ENCODE measurements around the gene AMT. TPM values are rescaled to one million over a fixed set of nuclear protein-coding genes. Genes with fewer than 3 reads are reported as not detected.
A peak's percentile ranks its signal among the peaks of the same experiment; 100 is the strongest.

AMT gene
- total RNA-seq, 2 experiments from 2014 or later, result 3.8 to 4.7 TPM

DNA sequence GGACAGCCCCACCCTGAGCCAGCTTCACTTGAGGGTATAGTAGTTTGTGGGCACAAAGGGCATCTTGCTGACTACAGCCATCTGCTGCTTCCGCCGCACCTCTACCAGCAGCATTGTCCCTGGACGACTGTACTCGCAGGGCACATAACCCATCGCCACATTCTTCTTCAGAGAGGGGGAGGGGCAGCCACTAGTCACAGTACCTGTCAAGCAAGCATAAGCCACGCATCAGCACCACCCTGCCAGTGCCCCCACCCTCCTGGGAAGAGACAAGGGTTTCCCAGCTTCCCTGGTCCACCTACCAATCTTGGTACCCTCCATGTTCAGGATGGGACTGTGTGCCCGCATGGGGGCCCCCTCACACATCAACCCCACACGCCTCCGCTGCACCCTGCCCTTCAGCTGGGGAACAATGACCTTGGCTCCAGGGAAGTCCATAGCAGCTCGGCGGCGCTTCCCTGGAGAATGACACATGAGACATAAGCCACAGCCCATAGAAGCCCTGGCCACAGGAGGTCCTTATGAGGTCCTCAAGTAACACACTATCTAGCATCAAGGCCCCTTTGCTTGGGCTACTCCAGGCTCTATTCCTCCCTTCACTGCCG is 4.7 kb downstream of the AMT start:
- Mint-ChIP-seq H3K27me3 (ENCODE audit: low read depth) (no peaks in the 10 kb centered on the region), H3K36me3 (ENCODE audit: low read depth) (peaks cover 65% of the 10 kb centered on the region), H3K9me3 (ENCODE audit: insufficient read depth) (no peaks in the 10 kb centered on the region), H3K4me1 (ENCODE audit: low read depth) (peaks cover 75% of the 10 kb centered on the region), H3K27ac (peak overlapping the region; percentile 96), H3K4me3 (no peak overlapping the region)
- ATAC-seq, result no peak
- DNase-seq, result no peak
- ChIA-PET CTCF (interaction anchor here (1.1 to 6.1 kb wide), 5 partner anchors 10 to 77 kb away, joined by 4 to 80 read pairs (median 20); partner anchors contain the start of genes NICN1 and USP4), POLR2A (interaction anchor here (1.2 to 7.1 kb wide), 4 partner anchors 10 to 82 kb away, joined by 3 to 107 read pairs (median 10); partner anchors contain the start of genes NICN1 and USP4)

DNA sequence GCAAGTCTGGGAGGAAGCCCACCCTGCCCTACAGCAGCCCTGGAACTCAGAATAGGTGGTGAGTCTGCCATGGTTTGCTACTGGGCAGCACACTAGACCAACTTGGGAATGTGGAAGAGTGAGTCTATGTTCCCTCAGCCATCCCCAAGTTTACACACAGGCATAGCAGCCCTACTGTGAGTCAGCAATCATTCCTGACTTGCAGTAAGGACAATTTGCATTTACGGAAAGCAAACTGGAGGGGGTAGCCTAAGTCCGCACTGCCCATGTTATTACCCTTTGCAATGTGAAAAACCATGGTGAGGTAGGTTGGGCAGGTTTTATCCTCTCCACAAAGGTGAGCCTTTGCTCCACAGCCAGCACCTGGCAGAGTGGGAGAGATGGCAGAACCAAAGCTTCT is 5.4 kb downstream of the AMT start:
- Mint-ChIP-seq H3K4me3 (peak overlapping the region; percentile 63), H3K4me1 (ENCODE audit: low read depth) (peaks cover 70% of the 10 kb centered on the region), H3K27me3 (ENCODE audit: low read depth) (peaks cover 1% of the 10 kb centered on the region), H3K27ac (peak overlapping the region; percentile 96), H3K36me3 (ENCODE audit: low read depth) (peaks cover 67% of the 10 kb centered on the region), H3K9me3 (ENCODE audit: insufficient read depth) (no peaks in the 10 kb centered on the region)
- ChIA-PET POLR2A (interaction anchor here (0.5 to 7.1 kb wide), 7 partner anchors 11 to 686 kb away, joined by 3 to 107 read pairs (median 3); partner anchors contain the start of genes NDUFAF3, NICN1 and USP4), CTCF (interaction anchor here (1.1 to 6.1 kb wide), 8 partner anchors 10 to 77 kb away, joined by 3 to 80 read pairs (median 10); partner anchors contain the start of genes DAG1, NICN1 and USP4)
- ATAC-seq, result no peak
- no peak for DNase-seq

DNA sequence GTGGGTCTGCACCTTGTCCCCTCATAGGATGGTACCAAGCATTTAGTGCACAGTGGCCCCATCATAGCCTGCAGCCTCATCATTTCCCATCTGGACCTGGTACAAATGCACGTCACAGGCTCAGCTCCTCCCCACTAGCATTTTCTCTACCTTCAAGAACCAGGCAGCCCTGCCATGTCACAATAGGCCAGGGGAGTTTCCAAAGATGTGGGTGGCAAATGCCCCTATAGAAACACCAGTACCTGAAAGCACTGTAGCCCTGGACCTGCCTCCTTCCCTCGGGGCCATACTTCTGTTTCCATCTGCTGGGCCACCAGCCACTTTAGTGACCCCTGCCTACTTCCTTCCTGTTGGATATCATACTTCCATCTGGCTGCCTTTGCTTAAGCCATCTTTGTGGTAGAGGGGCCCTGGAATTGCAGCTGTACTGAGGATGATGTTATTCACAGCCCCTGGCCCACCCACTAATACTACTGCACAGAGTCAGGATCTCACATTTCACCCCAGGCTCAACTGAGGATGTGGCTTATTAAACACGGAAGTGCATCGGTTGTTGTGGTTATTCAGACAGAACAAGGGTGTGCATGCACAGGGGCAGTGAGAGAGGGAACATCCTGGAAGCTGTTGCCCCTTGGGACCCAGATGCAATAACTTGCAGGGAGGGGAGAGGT is 6.2 kb downstream of the AMT start:
- H3K27ac Mint-ChIP-seq, result peak overlapping the region; percentile 96
- H3K4me3 Mint-ChIP-seq, result peak overlapping the region; percentile 63
- peaks cover 1% of the 10 kb centered on the region for H3K27me3 Mint-ChIP-seq (ENCODE audit: low read depth)
- CTCF ChIA-PET, result interaction anchor here (0.7 to 6.1 kb wide), 15 partner anchors 9 to 124 kb away, joined by 3 to 80 read pairs (median 5); partner anchors contain the start of genes DAG1, NICN1 and USP4
- POLR2A ChIA-PET, result interaction anchor here (0.5 to 7.1 kb wide), 14 partner anchors 11 to 686 kb away, joined by 3 to 107 read pairs (median 4); partner anchors contain the start of genes DAG1, GPX1, NDUFAF3 and NICN1
- peaks cover 63% of the 10 kb centered on the region for H3K4me1 Mint-ChIP-seq (ENCODE audit: low read depth)
- peak; percentile 76 for DNase-seq
- ATAC-seq, result peak; percentile 8
- no peaks in the 10 kb centered on the region for H3K9me3 Mint-ChIP-seq (ENCODE audit: insufficient read depth)
- H3K36me3 Mint-ChIP-seq (ENCODE audit: low read depth), result peaks cover 67% of the 10 kb centered on the region

DNA sequence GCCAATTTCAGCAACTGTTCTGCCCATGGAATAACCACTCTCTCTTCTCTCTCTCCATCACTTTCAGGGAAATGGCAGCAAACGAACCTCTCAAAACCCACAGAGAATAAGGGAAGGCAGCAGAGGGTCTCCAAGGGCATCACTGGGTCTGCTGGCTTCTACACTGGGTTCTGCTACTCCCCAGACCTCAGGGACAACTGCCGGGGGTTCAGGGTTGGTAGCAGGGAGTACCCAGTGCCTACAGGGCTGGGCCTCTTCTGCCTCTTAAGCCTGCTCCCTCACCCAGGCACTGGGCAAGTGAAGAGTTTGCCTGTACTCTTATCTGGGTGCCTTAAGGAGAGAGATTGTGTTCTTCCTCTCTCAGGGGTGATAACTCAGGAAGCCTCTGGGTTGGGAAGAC is 7.5 kb downstream of the AMT start:
- CTCF ChIA-PET, result interaction anchor here (0.7 to 6.1 kb wide), 8 partner anchors 13 to 125 kb away, joined by 3 to 80 read pairs (median 7); partner anchors contain the start of genes DAG1 and USP4
- DNase-seq, result no peak
- no peak for ATAC-seq
- peaks cover 72% of the 10 kb centered on the region for H3K36me3 Mint-ChIP-seq (ENCODE audit: low read depth)
- H3K27me3 Mint-ChIP-seq (ENCODE audit: low read depth), result peaks cover 1% of the 10 kb centered on the region
- H3K27ac Mint-ChIP-seq, result peak overlapping the region; percentile 96
- no peaks in the 10 kb centered on the region for H3K9me3 Mint-ChIP-seq (ENCODE audit: insufficient read depth)
- peaks cover 62% of the 10 kb centered on the region for H3K4me1 Mint-ChIP-seq (ENCODE audit: low read depth)
- POLR2A ChIA-PET, result interaction anchor here (7.1 kb wide), 1 partner anchor 13 kb away, joined by 107 read pairs; the partner anchor contains the start of gene NICN1
- no peak overlapping the region for H3K4me3 Mint-ChIP-seq

DNA sequence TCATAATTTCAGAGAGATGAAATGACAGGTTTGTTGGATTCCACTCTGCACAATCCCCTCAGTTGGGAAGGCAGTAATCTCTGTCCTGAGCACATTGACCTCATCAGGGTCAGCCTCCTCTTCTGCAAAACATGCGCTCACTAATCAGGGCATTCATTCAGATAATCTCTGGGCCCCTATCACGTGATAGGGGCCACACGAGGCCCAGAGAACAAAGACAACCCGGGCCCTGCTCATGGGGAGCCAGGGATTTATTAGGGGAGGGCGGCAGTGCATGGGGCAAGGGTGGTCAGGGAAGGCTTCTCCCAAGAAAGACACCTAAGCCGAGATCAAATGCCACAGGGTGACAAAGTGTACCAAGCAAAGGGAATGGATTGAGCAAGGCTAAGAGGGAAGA is 8.9 kb downstream of the AMT start:
- ChIA-PET CTCF (interaction anchor here (1.1 to 6.1 kb wide), 3 partner anchors 16 to 35 kb away, joined by 4 to 80 read pairs (median 7); partner anchors contain the start of gene NICN1), POLR2A (interaction anchor here (1.1 to 7.1 kb wide), 6 partner anchors 14 to 320 kb away, joined by 3 to 107 read pairs (median 18); partner anchors contain the start of genes DAG1, GPX1, NICN1 and QRICH1)
- ATAC-seq (no peak), DNase-seq (no peak)
- H3K27me3 Mint-ChIP-seq (ENCODE audit: low read depth), result peaks cover 1% of the 10 kb centered on the region
- H3K4me1 Mint-ChIP-seq (ENCODE audit: low read depth), result peaks cover 65% of the 10 kb centered on the region
- peak overlapping the region; percentile 89 for H3K27ac Mint-ChIP-seq
- H3K4me3 Mint-ChIP-seq, result peak overlapping the region; percentile 86
- no peaks in the 10 kb centered on the region for H3K9me3 Mint-ChIP-seq (ENCODE audit: insufficient read depth)
- H3K36me3 Mint-ChIP-seq (ENCODE audit: low read depth), result peaks cover 69% of the 10 kb centered on the region

DNA sequence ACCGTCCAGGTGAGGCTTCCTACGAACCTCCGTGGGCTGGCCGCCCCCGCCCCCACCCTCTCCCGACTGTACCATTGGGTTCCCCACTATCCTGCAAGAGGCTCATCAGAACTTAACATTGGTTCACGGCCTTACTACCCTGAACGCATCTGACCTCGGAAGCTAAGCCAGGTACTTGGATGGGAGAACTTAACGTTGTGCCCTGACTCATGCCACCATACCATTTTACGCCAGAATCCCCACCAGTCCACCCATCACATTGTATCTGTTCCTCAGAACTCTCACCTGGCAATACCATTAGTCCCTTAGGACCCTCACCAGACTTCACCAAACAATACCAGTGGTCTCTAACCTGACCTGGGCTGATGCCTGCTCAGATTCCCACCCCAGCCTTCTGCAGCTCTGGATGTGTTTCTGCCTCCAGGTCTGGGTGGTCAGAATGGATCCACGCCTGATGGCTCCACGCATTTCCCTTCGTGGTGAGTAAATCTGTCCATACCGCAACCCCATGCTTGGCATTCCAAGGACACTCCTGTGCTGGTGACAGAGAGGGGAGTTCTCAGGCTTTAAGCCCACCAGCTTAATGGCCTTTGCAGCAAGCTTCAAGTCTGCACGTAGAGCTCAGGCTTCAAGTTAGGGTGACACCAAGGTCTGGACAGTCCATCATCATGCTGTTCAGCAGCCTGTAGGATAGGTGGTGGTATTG is 9.5 kb downstream of the AMT start:
- Mint-ChIP-seq H3K27ac (peak overlapping the region; percentile 89), H3K4me1 (ENCODE audit: low read depth) (peaks cover 64% of the 10 kb centered on the region), H3K4me3 (peak overlapping the region; percentile 86), H3K27me3 (ENCODE audit: low read depth) (peaks cover 1% of the 10 kb centered on the region), H3K36me3 (ENCODE audit: low read depth) (peaks cover 65% of the 10 kb centered on the region), H3K9me3 (ENCODE audit: insufficient read depth) (no peaks in the 10 kb centered on the region)
- DNase-seq (no peak), ATAC-seq (peak; percentile 10)
- POLR2A ChIA-PET, result interaction anchor here (0.7 to 7.1 kb wide), 15 partner anchors 8 to 404 kb away, joined by 3 to 107 read pairs (median 4); partner anchors contain the start of genes DAG1, GPX1, NDUFAF3 and NICN1
- CTCF ChIA-PET, result interaction anchor here (1.1 to 6.1 kb wide), 5 partner anchors 16 to 73 kb away, joined by 4 to 80 read pairs (median 7); partner anchors contain the start of genes NICN1 and USP4

DNA sequence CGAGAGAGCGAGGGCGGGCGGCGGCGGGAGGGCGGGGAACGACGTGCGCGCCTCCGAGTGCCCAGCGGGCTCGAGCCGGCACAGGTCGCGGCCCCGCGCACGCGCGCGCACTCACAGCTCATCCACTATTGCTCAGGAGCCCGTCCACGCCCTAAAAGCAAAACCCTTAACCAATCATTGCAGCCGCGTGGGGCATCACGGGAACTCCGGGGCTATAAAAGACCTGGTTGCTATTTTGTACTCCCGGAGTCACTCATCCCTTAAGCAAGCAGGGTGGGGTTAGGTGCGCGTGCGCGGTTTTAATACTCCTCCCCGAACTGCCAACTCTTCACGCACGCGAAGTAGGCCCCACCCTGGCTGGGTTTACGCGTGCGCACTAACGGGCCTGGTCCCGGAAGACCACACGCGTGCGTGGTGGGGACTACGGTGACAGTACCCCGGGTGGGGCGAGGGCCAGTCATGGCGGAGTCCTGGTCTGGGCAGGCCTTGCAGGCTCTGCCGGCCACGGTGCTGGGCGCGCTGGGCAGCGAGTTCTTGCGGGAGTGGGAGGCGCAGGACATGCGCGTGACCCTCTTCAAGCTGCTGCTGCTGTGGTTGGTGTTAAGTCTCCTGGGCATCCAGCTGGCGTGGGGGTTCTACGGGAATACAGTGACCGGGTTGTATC is 10.2 kb downstream of the AMT start, which contains the start of the genes RHOA and TCTA:
RHOA (minus strand) TSS at position 9 of the 664 bp plus-strand sequence. CDS start 36,387 bp downstream, outside the sequence.
TCTA (plus strand) TSS at position 456 of the 664 bp plus-strand sequence; CDS start at position 460, 4 bp downstream.
- ATAC-seq (peak; percentile 87), DNase-seq (peak; percentile 99)
- Mint-ChIP-seq H3K36me3 (ENCODE audit: low read depth) (peaks cover 61% of the 10 kb centered on the region), H3K4me3 (peak within 1 kb of the TSS; percentile 86), H3K4me1 (ENCODE audit: low read depth) (peaks cover 64% of the 10 kb centered on the region), H3K27me3 (ENCODE audit: low read depth) (peaks cover 1% of the 10 kb centered on the region), H3K27ac (peak within 1 kb of the TSS; percentile 95), H3K9me3 (ENCODE audit: insufficient read depth) (no peaks in the 10 kb centered on the region)
- CTCF ChIA-PET, result interaction anchor here (1.0 to 1.9 kb wide), 4 partner anchors 17 to 73 kb away, joined by 3 to 16 read pairs (median 6); partner anchors contain the start of genes NICN1 and USP4
- POLR2A ChIA-PET, result interaction anchor here (0.5 to 7.1 kb wide), 27 partner anchors 9 to 403 kb away, joined by 3 to 107 read pairs (median 4); partner anchors contain the start of genes DAG1, GPX1, NDUFAF3 and NICN1

DNA sequence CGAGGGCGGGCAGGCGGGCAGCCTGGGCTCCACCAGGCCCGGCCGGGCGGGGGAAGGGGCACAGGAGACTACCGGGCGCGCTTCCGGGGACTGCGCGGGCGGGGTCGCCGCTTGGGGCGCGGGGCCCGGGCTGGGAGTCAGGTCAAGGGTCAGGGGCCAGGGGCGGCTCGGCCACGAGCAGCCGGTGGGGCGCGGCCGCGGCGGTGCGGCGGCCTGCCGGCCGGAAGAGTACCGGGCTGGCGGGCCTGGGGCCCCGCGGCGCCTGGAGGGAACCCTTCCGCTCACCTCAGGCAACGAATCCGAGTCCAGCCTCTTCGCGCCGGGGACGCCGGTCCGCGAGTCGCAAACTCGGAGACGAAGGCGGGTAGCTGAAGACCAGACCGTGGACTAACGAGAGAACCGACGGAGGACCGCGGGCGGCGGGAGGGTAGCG is 10.7 kb downstream of the AMT start:
- CTCF ChIA-PET, result interaction anchor here (1.0 to 1.9 kb wide), 3 partner anchors 36 to 72 kb away, joined by 3 to 16 read pairs (median 4); partner anchors contain the start of gene USP4
- Mint-ChIP-seq H3K4me3 (peak overlapping the region; percentile 86), H3K9me3 (ENCODE audit: insufficient read depth) (no peaks in the 10 kb centered on the region), H3K4me1 (ENCODE audit: low read depth) (peaks cover 61% of the 10 kb centered on the region), H3K27me3 (ENCODE audit: low read depth) (peaks cover 1% of the 10 kb centered on the region), H3K27ac (peak overlapping the region; percentile 89), H3K36me3 (ENCODE audit: low read depth) (peaks cover 59% of the 10 kb centered on the region)
- ATAC-seq, result peak; percentile 24
- POLR2A ChIA-PET, result interaction anchor here (0.6 to 7.1 kb wide), 22 partner anchors 10 to 749 kb away, joined by 3 to 107 read pairs (median 4); partner anchors contain the start of genes CELSR3, GPX1, NDUFAF3 and NICN1
- DNase-seq, result peak; percentile 57

DNA sequence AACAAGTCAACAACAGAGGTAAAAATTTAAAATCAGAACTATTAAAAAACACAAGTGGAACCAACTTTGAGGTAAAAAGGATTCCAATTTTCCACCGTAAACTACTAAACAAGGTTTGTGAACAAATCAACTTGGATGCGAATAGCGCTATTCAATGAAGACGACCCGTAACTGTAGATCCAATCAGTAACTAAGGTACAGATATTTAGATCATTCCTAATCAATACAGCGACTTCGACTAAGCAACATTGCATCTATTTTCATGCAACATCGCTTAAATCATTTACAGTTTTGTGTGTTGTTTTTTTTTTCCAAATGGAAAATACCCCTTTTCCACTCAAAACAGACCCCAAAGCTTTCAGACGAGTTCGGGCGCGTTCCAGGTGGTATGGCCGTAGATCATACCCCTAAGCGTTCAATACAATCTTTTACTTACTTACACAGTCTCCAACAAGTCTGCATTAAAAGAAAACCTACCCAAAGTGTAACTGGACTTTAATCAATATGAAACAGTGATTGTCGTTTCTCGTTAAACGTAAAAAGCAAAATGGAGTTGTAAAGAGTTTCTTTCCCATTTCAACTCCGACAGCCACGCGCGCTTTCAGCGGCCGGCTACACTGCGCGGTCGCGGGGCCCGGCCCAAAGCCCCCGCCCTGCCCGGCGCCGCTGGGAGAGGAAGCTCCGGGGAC is 11.3 kb downstream of the AMT start:
- H3K4me1 Mint-ChIP-seq (ENCODE audit: low read depth), result peaks cover 61% of the 10 kb centered on the region
- peak overlapping the region; percentile 95 for H3K27ac Mint-ChIP-seq
- peak overlapping the region; percentile 86 for H3K4me3 Mint-ChIP-seq
- ATAC-seq (no peak), DNase-seq (no peak)
- H3K9me3 Mint-ChIP-seq (ENCODE audit: insufficient read depth), result no peaks in the 10 kb centered on the region
- H3K27me3 Mint-ChIP-seq (ENCODE audit: low read depth), result peaks cover 1% of the 10 kb centered on the region
- ChIA-PET POLR2A (interaction anchor here (0.6 to 7.1 kb wide), 17 partner anchors 9 to 748 kb away, joined by 3 to 107 read pairs (median 5); partner anchors contain the start of genes CELSR3, GPX1, NICN1 and QRICH1), CTCF (interaction anchor here (1.2 to 1.9 kb wide), 2 partner anchors 38 to 71 kb away, joined by 4 to 16 read pairs; partner anchors contain the start of gene USP4)
- peaks cover 55% of the 10 kb centered on the region for H3K36me3 Mint-ChIP-seq (ENCODE audit: low read depth)

Data from activated CD8-positive, alpha-beta T cell treated with anti-CD3 and anti-CD28 coated beads, Interleukin-2, amount 10 ng/mL, durations not matched to agents 7 days and 5 days (primary cell).